GM21619 (cell line): ENCODE data around the gene EN1.

Source experiments
- ATAC-seq: cut with Tn5 transposase; IDR thresholded peaks from one replicate; pipeline ENCODE4 v1.9.1; 2021; ENCODE audit not compliant: unreplicated experiment

The EN1 gene

DNA sequence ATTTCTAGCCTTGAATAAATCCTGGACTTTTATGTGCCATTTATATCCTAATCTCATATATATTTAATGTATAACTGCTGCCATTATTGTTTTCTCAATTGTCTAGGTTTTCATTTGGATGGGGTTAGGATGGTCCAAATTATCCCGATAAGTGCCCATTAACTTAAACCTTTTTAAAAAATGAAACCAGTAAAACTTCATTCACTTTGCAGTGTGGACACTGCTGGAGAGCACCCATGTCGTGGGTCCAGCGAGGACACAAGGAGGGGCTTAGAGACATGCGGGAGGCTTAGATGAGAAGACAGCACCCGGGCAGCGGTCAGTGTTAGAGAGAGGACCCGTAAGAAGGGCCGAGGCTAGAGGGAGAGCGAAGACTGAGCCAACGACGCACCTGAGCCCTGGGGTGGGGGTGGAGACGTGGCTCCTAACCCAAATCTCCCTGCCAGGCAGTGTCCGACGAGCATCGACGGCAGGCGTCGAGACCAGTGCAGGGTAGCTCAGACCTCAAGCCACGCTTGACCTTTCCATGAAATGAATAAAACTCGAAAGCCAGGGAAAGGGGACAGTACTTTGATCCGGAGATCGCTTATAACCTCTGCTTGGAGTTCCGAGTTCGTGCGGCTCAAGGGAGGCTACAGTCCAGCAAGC lies 9.0 kb upstream of the EN1 start:
- ATAC-seq, result no peak

- ATAC-seq, result peak; percentile 94
These were observed 8.2 kb upstream of the EN1 start for GRCh38 chr2:118855451-118856279.

DNA sequence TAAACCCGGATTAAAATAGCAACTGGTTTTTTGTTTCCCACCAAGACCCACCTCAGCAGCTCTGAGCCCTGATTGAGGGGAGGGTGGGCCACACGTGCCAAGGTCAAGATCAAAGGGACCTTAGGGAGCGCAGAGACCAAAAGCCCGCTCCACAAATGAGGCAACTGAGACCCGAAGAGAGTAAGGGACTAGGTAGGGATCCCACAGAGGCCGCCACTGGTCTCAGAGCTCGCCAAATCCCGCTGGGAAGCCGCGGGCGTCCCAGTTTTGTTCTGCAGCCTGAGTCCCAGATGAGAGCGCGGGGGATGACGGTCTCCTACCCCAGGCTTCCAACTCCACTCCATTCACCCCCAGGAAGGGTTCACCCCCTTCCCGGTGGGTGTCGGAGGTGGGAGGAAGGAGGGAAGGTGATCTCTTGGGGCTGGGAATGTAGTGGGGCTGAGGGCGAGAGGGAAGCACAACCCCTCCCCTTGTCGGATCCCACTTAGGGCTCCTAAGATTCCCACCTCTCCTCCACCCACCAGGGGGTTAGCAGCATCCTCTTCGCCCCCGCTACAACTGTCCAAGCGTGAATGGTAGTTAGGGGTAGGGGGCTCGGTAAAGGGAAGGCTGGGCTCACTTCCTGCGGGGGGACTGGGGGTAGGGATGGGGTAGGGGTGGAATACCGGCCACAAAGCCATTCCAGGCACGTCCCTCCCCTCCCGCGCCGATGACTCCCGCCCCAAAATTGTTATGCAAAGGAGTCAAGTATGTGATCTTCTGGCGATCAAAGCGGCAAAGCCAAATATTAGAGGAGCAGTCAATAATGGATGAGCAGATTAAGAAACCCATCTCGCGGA lies 7.3 kb upstream of the EN1 start:
- no peak for ATAC-seq

GRCh38 chr2:118853651-118854291 lies 6.3 kb upstream of the EN1 start:
- no peak for ATAC-seq

GRCh38 chr2:118853129-118853640 lies 5.7 kb upstream of the EN1 start:
- no peak for ATAC-seq

- no peak for ATAC-seq
These were observed 5.2 kb upstream of the EN1 start for GRCh38 chr2:118852605-118853128.

GRCh38 chr2:118851650-118852049 lies 4.2 kb upstream of the EN1 start:
- ATAC-seq, result no peak

DNA sequence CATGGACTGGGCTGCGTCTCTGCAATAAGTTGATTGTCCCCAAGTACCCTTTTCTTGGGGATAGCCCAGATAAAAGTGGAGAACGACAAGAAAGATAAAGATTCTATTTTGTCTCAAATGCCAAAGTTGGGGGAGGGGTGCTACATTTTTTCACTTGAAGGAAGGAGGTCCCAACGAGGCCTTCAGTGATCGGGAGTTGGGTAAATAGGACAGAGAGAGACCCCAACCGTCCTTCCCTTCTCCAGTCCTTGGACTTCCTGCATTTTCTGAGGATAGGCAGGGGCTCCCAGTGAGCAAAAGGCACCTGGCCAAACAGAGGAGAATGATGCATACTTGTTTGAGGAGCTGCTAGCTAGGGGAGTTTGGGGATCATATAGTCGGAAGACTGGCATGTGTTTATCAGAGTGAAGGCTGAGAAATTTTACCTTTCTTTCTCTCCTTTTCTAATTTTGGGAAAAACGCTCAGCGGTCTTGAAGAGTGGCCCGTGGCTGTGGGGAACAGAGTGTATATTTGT lies 3.5 kb upstream of the EN1 start:
- ATAC-seq, result no peak

DNA sequence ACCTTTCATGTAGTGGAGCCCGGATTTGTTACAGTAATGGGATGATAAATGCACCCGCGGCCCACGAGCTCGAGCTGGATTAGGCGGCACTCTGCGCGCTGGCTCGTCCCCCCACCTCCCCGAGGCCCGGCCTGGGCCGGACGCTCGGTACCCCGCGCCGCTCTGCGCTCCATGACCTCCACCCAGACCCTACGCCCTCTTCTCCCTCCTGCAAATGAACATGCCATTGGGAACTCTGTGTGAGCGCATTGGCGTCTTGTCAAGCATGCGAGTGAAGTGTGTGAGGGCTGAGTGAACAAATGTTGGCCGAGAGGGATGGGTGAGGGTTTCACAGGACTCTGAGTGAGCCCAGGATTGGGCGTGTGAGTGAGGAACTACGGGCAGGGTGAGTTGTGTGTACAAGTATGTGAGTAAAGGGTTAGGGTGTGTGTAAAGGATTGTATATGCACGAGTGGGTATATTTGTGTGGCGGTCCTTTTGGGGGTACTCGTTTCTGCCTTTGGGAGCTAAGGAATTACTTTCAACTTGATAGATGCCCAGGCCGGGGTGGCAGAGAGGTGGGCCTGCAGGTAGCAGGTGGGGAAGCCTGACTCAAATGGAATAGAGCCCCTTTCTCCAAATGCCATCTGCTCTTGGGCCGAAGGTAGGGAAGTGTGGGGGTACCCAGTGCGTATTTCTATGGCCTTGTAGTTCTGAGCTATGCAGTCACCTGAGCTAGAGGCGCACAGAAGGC lies 2.9 kb upstream of the EN1 start:
- no peak for ATAC-seq

DNA sequence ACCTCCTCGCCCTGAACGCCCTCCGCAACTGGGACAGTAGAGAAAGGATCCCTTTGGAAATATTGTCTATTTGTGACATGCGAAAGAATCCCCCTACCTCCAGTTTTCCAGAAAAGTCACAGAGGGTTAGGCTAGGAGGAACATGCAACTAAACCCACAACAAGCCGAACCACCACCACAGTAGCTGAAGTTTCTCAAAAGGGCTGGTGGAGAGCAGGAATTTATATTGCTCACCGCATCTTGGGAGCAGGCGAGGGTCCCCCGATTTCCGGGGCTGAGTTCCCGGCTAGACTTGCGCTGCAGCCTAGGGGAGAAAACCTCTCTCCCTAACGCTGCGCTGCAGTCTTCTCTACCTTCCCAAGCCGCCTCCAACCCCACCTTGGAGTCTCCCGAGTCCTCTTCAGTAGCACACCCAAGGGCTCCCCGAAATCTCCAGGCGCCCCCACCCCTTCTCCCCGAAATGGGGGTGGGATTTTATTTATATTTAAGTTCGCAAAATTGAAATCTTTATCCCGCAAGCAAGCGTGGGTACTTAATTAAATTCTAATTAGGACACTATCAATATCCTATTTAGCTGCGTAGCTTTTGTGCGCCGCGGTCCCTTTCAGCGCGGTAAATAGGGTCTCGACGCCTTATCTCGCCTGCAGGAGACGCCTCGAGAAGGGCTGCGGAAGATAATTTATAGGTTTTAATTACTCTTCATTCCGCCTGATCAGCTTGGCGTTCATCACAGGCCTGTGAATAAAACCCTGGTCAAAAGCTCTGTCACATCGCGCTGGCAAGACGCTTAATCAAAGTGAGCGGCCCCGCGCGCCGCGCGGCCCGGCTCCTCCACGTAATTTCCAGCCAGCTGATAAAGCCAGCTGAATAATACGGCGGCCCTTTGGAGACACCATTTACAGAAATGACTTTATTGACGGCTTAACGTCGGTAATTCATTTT lies 2.0 kb upstream of the EN1 start:
- ATAC-seq, result no peak

- no peak for ATAC-seq
These were observed 1.2 kb upstream of the EN1 start for GRCh38 chr2:118848381-118849225.

DNA sequence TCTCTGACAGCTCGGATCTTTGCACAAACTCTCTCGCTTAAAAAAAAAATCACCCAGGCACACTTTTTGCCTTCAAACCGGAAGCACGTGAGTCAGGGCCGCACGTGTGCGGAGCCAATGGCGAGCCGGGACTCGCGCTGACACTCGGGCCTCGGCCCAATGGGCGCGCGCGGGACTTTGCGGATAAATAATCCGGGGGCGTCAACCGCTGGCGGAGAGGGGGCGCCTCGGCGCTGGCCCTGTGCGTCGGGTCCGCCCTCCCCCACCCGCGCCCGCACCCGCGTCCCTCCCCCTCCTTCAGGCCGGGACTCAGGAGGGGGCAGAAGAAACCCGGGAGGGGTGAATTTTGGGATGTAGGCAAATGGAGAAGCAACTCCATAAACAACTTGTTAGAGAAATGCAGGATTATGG lies 319 bp upstream of the EN1 start:
- no peak for ATAC-seq

GRCh38 chr2:118846442-118846952 lies 951 bp downstream of the EN1 start:
- no peak for ATAC-seq

DNA sequence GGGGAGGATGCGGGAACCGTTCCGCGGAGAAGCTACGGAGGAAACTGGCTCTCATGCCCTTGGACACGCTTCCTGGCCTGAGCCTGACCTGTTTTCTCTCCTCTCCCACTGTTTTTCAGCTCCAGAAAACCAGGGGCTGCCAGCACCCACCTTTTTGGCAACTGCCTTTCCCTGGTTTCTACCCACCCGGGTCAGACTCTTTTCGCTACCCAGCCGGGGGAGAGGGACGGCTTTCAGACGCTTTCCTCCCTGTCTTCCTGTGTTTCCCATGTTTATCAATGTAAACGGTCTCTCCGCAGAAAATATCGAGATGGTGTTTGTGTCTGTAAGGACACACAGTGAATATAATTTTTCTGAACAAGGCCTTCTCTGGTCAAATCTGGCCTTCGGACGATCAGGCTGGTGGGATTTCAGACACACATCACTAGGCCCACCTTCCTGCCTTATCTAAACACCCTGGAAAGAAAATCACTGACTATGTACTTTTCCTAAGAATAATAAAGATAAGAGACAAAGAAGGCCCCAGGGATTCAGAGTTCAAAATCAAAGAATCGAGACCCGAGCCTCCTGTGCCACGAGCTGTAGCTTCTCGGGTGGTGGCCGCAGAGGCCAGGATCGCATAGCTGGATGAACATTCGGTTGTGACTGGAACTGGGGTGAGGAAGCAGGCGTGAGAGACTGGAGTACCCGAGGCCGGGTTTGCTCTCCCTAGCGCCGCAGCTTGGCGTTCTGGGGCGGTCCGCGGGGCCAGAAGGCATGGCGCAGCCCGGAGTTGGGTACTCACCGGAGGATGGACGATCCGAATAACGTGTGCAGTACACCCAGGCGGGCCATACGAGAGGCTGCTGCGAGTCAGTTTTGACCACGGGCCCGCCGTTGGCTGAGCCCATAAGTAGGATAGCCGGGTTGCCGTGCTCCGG lies 1.7 kb downstream of the EN1 start:
- ATAC-seq, result no peak

GRCh38 chr2:118845005-118845521 lies 2.4 kb downstream of the EN1 start:
- no peak for ATAC-seq

- ATAC-seq, result no peak
These were observed 3.0 kb downstream of the EN1 start for GRCh38 chr2:118844261-118845004.
